T-helper 17 cell (primary cell): ENCODE data around the gene APOE. TPM values are rescaled to one million over a fixed set of nuclear protein-coding genes. Genes with fewer than 3 reads are reported as not detected.

Source experiments
- ATAC-seq: fragments of 150-1000 bp; cut with Tn5 transposase; 2 replicates; pipeline ENCODE4 v1.10.0; 2021; ENCODE audit warnings: mild to moderate bottlenecking, moderate library complexity
- DNase-seq, 3 donors: peaks; one replicate each; pipeline versions ENCODE4 v3.0.0 to v3.0.0-alpha.2; 2020 to 2021
- H3K9me3 ChIP-seq: one replicate; pipeline ENCODE4 v1.7.0; 2013; ENCODE audit warnings: low read length, mild to moderate bottlenecking; ENCODE audit not compliant: control insufficient read depth, poor library complexity, severe bottlenecking
- H3K27ac Mint-ChIP-seq: one replicate; pipeline ENCODE4 v1.8.0; 2022; ENCODE audit warnings: mild to moderate bottlenecking, moderate library complexity, mixed read lengths
- H3K27me3 Mint-ChIP-seq: one replicate; pipeline ENCODE4 v1.8.0; 2022; ENCODE audit warnings: mixed read lengths
- H3K36me3 Mint-ChIP-seq: one replicate; pipeline ENCODE4 v1.8.0; 2022; ENCODE audit warnings: low read depth, mixed read lengths
- H3K4me1 Mint-ChIP-seq: one replicate; pipeline ENCODE4 v1.8.0; 2022; ENCODE audit warnings: mild to moderate bottlenecking, mixed read lengths
- H3K4me3 Mint-ChIP-seq: one replicate; pipeline ENCODE4 v1.8.0; 2022; ENCODE audit warnings: mild to moderate bottlenecking, moderate library complexity, mixed read lengths
- total RNA-seq, 4 donors: library from RNA in 2 of 4; stranded (reverse) in 2 of 4; gene quantifications; one replicate each; pipeline ENCODE4 v1.2.3 and lab custom pipeline; 2022 to 2026

Gene APOE
- total RNA-seq, 2 donors from 2014 or later: 1.3 to 2.0 TPM

DNA sequence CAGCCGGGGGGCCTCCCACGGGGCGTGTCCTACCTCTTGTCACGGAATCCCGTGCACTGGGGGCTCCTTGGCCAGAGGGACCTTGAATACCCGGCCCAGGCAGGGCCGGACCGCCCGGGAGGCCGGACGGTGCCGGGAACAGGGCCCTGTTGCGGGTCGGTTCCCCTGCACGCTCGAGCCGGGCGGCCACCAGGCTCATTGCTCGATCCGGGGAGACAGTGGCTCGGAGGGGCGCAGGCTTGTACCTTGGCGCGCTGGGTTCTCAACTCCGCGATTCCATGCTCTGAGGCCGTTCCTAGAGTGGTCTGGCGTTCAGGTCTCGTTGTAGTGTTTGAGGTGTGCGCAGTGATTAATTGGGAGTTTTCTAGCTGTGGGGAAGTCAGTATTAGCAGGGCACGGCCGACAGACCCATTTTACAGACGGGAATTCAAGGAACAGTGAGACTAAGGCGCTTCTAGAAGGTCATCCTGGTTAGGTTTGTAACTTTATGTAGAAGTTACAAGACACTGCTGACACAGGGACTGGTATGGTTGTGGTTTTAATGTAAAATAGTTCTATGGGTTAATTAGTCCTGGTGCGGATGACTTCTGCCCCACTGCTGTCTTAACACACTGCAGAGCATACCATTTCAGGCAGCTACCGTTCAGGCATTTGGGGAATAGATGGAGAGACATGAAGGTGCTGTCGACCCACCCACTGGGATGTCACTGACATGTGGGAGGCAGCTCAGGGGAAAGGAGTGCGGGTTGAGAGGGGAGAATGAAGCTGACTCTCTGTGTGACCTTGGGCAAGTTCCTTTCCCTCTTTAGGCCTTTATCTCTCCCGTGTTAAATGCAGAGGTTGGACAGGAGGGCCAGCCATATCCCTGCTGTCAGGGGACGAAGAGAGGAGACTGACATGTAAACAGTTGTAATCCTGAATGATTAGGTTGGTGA, 50.2 kb downstream of the APOE start:
- H3K4me3 Mint-ChIP-seq: peak overlapping the region; percentile 100

DNA sequence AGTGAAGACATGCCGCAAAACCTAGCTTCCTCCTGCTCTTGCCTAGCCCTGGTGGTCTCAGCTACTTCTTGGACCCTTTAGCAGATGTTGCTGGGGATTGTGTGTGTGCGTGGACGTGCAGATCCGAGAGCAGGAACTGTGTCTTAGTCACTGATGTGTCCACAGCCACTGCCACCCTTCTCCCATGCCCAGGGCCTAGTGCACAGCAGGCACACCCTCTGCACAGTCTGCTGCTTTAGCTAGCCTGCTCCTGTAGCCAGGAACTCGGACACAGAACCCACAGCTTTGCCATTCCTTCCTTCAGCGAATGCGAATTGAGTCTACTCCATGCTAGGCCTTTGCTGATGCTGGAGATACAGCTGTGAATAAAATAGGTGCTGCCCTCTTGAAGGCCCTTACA, 51.9 kb downstream of the APOE start:
- peak overlapping the region; percentile 100 for H3K4me3 Mint-ChIP-seq
- ATAC-seq (no peak), DNase-seq (no peak)
- H3K27ac Mint-ChIP-seq: peak overlapping the region; percentile 77
- H3K4me1 Mint-ChIP-seq: peaks cover 49% of the 10 kb centered on the region
- no peaks in the 10 kb centered on the region for H3K9me3 ChIP-seq
- peaks cover 8% of the 10 kb centered on the region for H3K36me3 Mint-ChIP-seq
- no peaks in the 10 kb centered on the region for H3K27me3 Mint-ChIP-seq

More for the DNA sequence above, 50.2 kb downstream of the APOE start:
- H3K9me3 ChIP-seq: no peaks in the 10 kb centered on the region
- Mint-ChIP-seq H3K27me3 (no peaks in the 10 kb centered on the region), H3K27ac (peak overlapping the region; percentile 99), H3K36me3 (peaks cover 8% of the 10 kb centered on the region), H3K4me1 (peaks cover 49% of the 10 kb centered on the region)
- no peak for DNase-seq
- ATAC-seq: peak; percentile 7

DNA sequence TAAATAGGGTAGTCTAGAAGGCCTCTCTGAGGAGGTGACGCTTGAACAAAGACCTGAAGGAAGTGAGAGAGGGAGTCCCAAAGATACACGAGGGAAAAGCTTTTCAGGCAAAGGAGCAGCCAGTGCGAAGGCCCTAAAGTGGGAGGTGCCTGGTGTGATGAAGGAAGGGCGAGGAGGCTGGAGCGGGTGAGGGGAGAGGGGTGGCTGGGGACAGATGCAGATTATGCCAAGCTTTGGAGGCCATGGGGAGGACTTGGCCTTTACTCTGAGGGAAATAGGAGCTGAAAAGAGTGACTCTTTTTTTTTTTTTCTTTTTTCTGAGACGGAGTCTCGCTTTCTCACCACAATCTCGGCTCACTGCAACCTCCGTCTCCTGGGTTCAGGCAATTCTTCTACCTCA, 52.5 kb downstream of the APOE start:
- ATAC-seq (no peak), DNase-seq (no peak)
- peaks cover 49% of the 10 kb centered on the region for H3K4me1 Mint-ChIP-seq
- no peaks in the 10 kb centered on the region for H3K9me3 ChIP-seq
- H3K4me3 Mint-ChIP-seq: peak overlapping the region; percentile 100
- H3K27ac Mint-ChIP-seq: peak overlapping the region; percentile 77
- H3K36me3 Mint-ChIP-seq: peaks cover 8% of the 10 kb centered on the region
- no peaks in the 10 kb centered on the region for H3K27me3 Mint-ChIP-seq

Other genes with a start within 250 kb of the APOE start
- under 1 TPM; 0.27 to 0.39 TPM for gene CEACAM19, start 234.3 kb upstream of the APOE start, total RNA-seq
- gene CEACAM16, start 206.6 kb upstream of the APOE start, total RNA-seq: not detected
- gene BCL3, start 157.1 kb upstream of the APOE start, total RNA-seq: 100 to 1,000 TPM; 149 to 168 TPM
- gene CBLC, start 127.9 kb upstream of the APOE start, total RNA-seq: not detected
- not detected for gene BCAM, start 96.7 kb upstream of the APOE start, total RNA-seq
- 1 to 10 TPM; 2.5 to 5.2 TPM for gene NECTIN2, start 59.5 kb upstream of the APOE start, total RNA-seq
- 10 to 100 TPM; 29.0 to 34.8 TPM for gene TOMM40, start 14.5 kb upstream of the APOE start, total RNA-seq
- gene APOC1, start 8.8 kb downstream of the APOE start, total RNA-seq: not detected
- gene APOC4, start 36.4 kb downstream of the APOE start, total RNA-seq: not detected
- not detected for gene APOC2, start 40.3 kb downstream of the APOE start, total RNA-seq
- gene CLPTM1, start 49.6 kb downstream of the APOE start, total RNA-seq: 10 to 100 TPM; 76.7 to 78.4 TPM
- gene RELB, start 95.7 kb downstream of the APOE start, total RNA-seq: 100 to 1,000 TPM; 128 to 136 TPM
- 100 to 1,000 TPM; 153 to 163 TPM for gene CLASRP, start 133.2 kb downstream of the APOE start, total RNA-seq
- 1 to 10 TPM; 3.4 to 3.5 TPM for gene ZNF296, start 170.7 kb downstream of the APOE start, total RNA-seq
- gene GEMIN7, start 173.5 kb downstream of the APOE start, total RNA-seq: 1 to 10 TPM; 8.8 TPM
- gene PPP1R37, start 187.4 kb downstream of the APOE start, total RNA-seq: 10 to 100 TPM; 15.2 to 20.9 TPM